ENCODE measurements around the gene CEBPB.

DNA sequence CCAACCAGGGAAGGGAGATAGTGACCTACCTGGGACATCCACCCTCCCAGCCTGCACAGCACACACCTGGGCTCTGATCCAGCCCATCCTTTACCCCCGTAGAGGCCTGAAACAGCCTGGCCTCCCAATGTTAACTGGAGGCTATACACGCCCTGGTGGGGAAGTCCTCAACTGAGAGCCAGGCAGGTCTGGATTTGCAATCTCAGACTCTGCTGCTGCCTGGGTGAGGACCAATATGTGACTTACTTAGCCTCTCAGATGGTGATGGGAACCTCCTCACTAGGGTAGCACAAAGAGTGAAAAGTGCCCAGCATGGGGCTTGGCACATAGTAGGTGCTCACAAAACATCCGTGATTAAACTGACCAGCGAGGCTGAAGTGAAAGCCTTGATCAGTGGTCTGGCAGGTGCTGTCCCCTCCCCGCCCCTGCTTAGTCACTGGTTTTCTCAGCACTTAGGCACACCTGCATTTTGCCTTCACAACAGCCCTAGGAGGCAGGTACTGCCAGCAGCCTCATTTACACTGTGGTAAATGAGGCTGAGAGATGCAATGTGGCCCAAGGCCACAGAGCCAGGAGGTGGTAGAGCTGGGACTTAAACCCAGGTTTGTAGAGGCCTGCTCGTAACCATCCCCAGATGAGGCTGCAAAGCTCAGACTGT lies 49.5 kb upstream of the CEBPB start:
- TF ChIP-seq, protein P1, sequence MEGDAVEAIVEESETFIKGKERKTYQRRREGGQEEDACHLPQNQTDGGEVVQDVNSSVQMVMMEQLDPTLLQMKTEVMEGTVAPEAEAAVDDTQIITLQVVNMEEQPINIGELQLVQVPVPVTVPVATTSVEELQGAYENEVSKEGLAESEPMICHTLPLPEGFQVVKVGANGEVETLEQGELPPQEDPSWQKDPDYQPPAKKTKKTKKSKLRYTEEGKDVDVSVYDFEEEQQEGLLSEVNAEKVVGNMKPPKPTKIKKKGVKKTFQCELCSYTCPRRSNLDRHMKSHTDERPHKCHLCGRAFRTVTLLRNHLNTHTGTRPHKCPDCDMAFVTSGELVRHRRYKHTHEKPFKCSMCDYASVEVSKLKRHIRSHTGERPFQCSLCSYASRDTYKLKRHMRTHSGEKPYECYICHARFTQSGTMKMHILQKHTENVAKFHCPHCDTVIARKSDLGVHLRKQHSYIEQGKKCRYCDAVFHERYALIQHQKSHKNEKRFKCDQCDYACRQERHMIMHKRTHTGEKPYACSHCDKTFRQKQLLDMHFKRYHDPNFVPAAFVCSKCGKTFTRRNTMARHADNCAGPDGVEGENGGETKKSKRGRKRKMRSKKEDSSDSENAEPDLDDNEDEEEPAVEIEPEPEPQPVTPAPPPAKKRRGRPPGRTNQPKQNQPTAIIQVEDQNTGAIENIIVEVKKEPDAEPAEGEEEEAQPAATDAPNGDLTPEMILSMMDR (IDR thresholded peaks at IDR 0.05) = no peak
- no peak for TF ChIP-seq POLR2A (IDR thresholded peaks at IDR 0.05)

Data from tibial nerve (tissue), 3 donors.